ENCODE results near the gene SPCS3. TPM values are rescaled to one million over a fixed set of nuclear protein-coding genes. Genes with fewer than 3 reads are reported as not detected.

The SPCS3 gene
- total and polyA plus RNA-seq, 2 donors from 2014 or later: 28.7 to 131 TPM

DNA sequence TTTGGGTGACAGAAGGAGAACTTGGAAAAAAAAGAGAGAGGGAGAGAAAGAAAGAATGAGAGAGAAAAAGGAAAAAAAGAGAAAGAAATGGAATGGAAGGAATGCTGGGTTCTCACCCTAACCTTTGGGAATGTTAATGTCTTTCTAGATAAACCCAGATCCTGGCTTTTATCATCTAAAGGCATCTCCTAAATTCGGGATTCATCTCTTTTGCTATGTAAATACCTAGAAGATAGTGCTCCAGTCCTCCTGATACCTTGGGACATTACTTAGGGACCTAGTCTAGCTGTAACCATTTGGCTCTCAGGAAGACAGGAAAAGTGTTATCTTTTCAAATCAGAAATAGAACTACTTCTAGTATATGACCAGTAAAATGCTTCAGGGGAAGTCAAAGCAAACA is 15.8 kb upstream of the SPCS3 start:
- Histone ChIP-seq H3K9ac (ENCODE audit: low read length in 3 of 3) (no peak overlapping the region), H3K4me1 (ENCODE audit: control insufficient read depth in 2 of 3, insufficient read depth in 2 of 3, low read depth in 1 of 3, low read length in 3 of 3) (peaks cover 0 to 8% (median 7%) of the 10 kb centered on the region in 3 donors), H3K36me3 (ENCODE audit: control insufficient read depth in 2 of 3, insufficient read depth in 3 of 3, low read length in 3 of 3) (no peaks in the 10 kb centered on the region), H3K27me3 (ENCODE audit: control insufficient read depth, insufficient read depth, low read length) (no peaks in the 10 kb centered on the region), H3K27ac (ENCODE audit: low read depth in 2 of 2, low read length in 2 of 2) (no peak overlapping the region), H3K4me3 (ENCODE audit: low read length in 3 of 3) (no peak overlapping the region), H3K9me3 (ENCODE audit: control insufficient read depth in 2 of 3, insufficient read depth in 1 of 3, low read length in 3 of 3) (no peaks in the 10 kb centered on the region)
- FAIRE-seq: no peak
- no peak for DNase-seq
- TF ChIP-seq, protein P1, sequence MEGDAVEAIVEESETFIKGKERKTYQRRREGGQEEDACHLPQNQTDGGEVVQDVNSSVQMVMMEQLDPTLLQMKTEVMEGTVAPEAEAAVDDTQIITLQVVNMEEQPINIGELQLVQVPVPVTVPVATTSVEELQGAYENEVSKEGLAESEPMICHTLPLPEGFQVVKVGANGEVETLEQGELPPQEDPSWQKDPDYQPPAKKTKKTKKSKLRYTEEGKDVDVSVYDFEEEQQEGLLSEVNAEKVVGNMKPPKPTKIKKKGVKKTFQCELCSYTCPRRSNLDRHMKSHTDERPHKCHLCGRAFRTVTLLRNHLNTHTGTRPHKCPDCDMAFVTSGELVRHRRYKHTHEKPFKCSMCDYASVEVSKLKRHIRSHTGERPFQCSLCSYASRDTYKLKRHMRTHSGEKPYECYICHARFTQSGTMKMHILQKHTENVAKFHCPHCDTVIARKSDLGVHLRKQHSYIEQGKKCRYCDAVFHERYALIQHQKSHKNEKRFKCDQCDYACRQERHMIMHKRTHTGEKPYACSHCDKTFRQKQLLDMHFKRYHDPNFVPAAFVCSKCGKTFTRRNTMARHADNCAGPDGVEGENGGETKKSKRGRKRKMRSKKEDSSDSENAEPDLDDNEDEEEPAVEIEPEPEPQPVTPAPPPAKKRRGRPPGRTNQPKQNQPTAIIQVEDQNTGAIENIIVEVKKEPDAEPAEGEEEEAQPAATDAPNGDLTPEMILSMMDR (IDR thresholded peaks at IDR 0.05; ENCODE audit: borderline replicate concordance, extremely low read depth, insufficient read depth): no peak
- intact Hi-C loops (cut with DNase I): no loop called here

DNA sequence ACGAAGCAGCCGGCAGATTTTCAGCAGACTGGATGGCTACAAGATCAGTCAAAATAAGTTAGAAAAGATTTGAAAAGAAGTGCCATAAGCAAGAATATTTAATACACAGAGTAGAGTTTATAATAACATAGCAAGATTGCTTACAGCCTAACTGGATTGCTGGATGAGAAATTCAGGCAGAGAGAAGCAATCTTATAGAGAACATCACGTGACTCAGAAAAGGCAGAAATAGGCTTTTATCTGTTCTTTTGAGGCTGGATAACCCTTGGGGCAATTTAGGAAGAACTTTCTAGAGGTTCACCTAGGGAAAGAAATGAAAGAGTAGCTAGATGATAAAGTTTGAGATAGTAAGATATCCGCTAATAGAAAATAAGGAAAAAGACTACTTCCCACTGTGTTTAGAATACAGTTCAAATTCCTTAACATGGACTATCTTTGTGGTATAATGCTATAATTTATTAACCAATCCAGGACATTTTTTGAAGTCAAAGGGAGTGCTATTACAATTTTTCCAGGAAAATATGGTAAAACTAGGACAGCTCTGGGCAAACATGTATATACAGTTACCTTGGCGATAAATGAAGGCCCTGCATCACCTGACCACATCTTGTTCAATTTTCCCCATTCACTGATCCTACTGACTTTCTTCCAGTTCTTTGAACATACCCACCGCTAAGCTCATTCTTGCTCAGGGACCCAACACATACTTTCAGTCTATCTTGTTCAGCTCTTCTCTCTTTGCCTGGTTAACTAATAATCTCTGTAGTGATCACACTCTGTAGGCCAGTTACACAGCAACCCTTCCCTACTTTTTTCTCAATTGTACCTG is 12.7 kb upstream of the SPCS3 start:
- H3K4me3 ChIP-seq (ENCODE audit: low read length in 3 of 3): peak overlapping the region in 1 of 3 donors; percentile 14
- FAIRE-seq (no peak), DNase-seq (no peak)
- peaks cover 0 to 8% (median 7%) of the 10 kb centered on the region in 3 donors for H3K4me1 ChIP-seq (ENCODE audit: control insufficient read depth in 2 of 3, insufficient read depth in 2 of 3, low read depth in 1 of 3, low read length in 3 of 3)
- H3K9ac ChIP-seq (ENCODE audit: low read length in 3 of 3): no peak overlapping the region
- intact Hi-C loops (cut with DNase I): no loop called here
- no peaks in the 10 kb centered on the region for H3K36me3 ChIP-seq (ENCODE audit: control insufficient read depth in 2 of 3, insufficient read depth in 3 of 3, low read length in 3 of 3)
- H3K27me3 ChIP-seq (ENCODE audit: control insufficient read depth, insufficient read depth, low read length): no peaks in the 10 kb centered on the region
- TF ChIP-seq, protein P1 (IDR thresholded peaks at IDR 0.05; ENCODE audit: borderline replicate concordance, extremely low read depth, insufficient read depth): no peak
- H3K9me3 ChIP-seq (ENCODE audit: control insufficient read depth in 2 of 3, insufficient read depth in 1 of 3, low read length in 3 of 3): no peaks in the 10 kb centered on the region
- H3K27ac ChIP-seq (ENCODE audit: low read depth in 2 of 2, low read length in 2 of 2): peak overlapping the region; percentile 69 to 75

DNA sequence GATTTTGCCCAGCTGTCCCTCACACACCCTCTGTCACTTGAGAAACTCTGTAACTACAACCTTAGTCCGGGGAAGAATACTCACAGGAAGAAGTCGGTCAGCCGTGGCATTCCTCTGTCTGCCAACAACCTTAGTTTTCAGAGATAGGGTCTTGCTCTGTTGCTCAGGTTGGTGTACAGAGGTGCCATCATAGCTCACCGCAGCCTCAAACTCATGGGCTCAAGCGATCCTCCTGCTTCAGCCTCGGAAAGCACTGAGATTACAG is 12.2 kb upstream of the SPCS3 start:
- Histone ChIP-seq H3K27ac (ENCODE audit: low read depth in 2 of 2, low read length in 2 of 2) (peak overlapping the region; percentile 69 to 75), H3K36me3 (ENCODE audit: control insufficient read depth in 2 of 3, insufficient read depth in 3 of 3, low read length in 3 of 3) (no peaks in the 10 kb centered on the region), H3K4me1 (ENCODE audit: control insufficient read depth in 2 of 3, insufficient read depth in 2 of 3, low read depth in 1 of 3, low read length in 3 of 3) (peaks cover 0 to 8% (median 7%) of the 10 kb centered on the region in 3 donors), H3K4me3 (ENCODE audit: low read length in 3 of 3) (peak overlapping the region in 1 of 3 donors; percentile 22), H3K9me3 (ENCODE audit: control insufficient read depth in 2 of 3, insufficient read depth in 1 of 3, low read length in 3 of 3) (no peaks in the 10 kb centered on the region), H3K9ac (ENCODE audit: low read length in 3 of 3) (no peak overlapping the region), H3K27me3 (ENCODE audit: control insufficient read depth, insufficient read depth, low read length) (no peaks in the 10 kb centered on the region)
- intact Hi-C loops (cut with DNase I): no loop called here
- TF ChIP-seq, protein P1 (IDR thresholded peaks at IDR 0.05; ENCODE audit: borderline replicate concordance, extremely low read depth, insufficient read depth): no peak
- FAIRE-seq: no peak
- peak in 3 of 5 donors; percentile 51 to 65 (median 62) for DNase-seq

All from kidney (tissue), 14 donors.